NCI-H526 (cell line): ENCODE measurements around the gene TRAPPC4.
"Not testable (repeated sequence)": the region's sequence is repeated elsewhere in the genome, so short reads cannot be mapped to it uniquely, and the experiment has no call there.

ENCODE experiments used
- DNase-seq, 2 experiments: peaks; one replicate each; lab custom pipeline; 2025; lab: John Stamatoyannopoulos, UW

The TRAPPC4 gene

GRCh38 chr11:119014209-119014924 lies 4.2 kb upstream of the TRAPPC4 start:
- DNase-seq: no peak

GRCh38 chr11:119015054-119015611 lies 3.4 kb upstream of the TRAPPC4 start:
- DNase-seq: peak in 1 of 2 experiments; percentile 36

- no peak for DNase-seq
Observed at GRCh38 chr11:119016216-119017009, 2.2 kb upstream of the TRAPPC4 start.

GRCh38 chr11:119017377-119017776 lies 1.2 kb upstream of the TRAPPC4 start:
- DNase-seq: not testable (repeated sequence)

DNA sequence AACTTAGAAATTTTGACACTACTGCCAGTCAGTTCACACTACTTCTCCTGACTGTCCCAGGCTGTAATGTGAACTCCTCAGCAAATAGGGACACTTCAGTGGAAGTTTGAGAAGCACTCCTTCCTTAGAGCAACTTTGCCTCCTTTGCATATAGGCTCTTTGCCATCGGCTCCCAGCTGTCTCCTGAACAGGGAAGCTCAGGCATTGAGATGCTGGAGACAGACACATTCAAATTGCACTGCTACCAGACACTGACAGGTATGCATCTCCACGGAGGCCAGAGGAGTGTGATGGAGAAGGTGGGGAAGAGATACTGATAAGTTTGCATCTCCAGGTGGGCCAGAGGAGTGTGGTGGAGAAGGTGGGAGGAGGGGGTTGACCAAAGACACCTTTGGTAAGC lies 1.4 kb downstream of the TRAPPC4 start:
- peak; percentile 45 to 51 for DNase-seq

DNA sequence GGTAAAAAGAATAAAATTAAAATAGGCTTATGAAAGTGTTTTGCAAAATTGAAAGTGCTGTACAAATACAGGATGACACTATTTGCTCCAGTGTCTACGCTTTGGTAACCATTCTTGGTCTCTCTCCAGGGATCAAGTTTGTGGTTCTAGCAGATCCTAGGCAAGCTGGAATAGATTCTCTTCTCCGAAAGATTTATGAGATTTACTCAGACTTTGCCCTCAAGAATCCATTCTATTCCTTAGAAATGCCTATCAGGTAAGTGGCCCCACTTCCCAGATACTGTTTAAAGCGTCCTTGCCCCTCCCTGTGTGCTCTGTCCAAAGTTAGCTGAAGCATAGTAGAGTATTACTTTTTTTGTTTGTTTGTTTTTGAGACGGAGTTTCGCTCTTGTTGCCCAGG lies 3.1 kb downstream of the TRAPPC4 start:
- DNase-seq: no peak

DNA sequence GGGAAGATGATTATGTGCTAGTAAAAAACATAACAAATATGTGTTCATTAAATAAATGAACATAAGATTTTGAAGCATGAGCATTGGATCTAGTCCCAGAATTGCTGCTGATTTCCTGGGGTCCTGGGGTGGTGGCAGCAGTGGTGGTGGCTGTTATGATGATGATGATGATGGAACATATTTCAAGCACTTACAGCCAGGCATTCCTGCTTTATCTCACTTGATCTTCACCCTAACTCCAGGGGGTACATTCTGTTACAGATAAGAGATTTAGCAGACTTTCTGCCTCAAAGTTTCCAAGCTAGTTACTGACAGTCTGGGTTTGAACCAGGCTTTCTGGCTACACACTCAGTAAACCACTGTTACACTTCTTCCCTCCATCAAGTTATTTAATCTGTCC lies 5.2 kb downstream of the TRAPPC4 start:
- no peak for DNase-seq

- no peak for DNase-seq
Observed at GRCh38 chr11:119024430-119025098, 6.0 kb downstream of the TRAPPC4 start.

DNA sequence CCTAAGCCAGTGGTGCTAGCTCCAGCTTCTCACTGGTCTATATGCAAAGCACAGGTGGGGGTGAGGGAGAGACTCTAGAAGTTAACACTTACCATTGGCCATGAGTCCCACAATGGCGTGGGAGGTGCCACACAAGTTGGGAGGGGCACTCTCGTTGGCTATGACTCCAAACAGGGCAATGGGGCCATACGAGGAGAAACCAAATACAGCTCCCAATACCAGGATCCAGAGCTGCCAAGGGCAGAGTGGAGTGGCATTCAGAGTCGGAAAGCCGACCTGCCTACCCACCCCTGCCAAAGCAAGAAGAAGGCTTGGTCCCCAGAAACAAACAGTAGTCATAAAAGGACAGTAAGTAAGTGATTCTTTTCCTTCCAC lies 6.5 kb downstream of the TRAPPC4 start:
- peak in 1 of 2 experiments; percentile 21 for DNase-seq

DNA sequence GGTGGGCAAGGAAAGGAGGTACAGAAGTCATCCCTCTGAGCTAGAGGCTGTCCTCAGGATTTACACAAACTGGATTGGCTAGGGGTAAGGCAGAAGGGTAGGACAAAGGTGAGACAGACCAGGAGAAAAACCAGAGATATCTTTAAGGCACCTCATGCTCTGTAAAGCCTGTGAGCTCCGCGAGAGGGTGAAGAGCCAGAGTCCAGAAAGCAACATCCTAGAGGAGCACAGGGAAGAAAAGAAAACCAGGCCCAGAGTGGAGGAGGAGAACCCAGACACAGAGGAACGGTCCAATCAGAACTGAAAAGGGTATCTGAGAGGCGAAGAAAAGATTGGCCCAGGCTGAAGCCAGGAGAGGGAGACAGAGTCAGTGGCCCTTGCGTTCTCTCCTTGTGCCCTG lies 7.0 kb downstream of the TRAPPC4 start:
- no peak for DNase-seq

GRCh38 chr11:119025978-119026766 lies 7.6 kb downstream of the TRAPPC4 start:
- no peak for DNase-seq

- DNase-seq: no peak
Observed at GRCh38 chr11:119026970-119027369, 8.4 kb downstream of the TRAPPC4 start.

DNA sequence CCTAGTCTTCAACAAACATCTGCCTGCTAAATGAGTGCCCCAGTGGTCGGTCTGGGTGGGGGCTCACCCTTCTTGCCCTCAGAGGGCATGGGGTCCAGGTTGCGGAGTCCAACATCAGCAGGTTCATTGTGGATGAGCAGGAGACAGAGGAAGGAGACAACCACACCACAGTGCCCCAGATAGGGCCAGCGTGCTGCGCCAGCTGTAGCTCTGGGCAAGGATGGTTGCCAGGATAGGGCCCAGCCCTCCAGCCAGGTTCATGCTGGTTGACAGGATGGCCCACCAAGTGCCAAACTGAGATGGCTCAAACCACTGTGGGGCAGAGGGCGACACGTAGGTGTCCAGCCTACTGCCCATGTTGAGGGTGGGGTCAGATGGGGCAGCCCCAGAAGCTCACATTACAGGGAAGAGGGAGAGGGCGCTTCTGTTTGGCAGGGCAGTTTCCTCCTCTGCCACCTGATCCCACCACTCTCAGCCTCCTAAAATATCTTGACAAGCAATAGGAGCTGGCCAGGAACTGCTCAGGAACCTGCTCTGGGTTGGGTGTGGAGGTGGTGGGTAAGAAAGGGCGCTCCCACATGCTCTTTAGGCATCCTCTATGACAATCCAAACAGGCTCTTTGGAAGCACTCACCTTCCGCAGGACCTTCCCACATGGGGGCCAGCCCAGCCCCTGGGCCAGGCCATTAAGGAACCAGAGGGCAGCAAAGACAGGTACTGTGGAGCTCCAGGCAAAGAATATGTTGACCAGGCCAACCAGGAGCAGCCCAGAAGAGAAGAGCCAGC lies 9.2 kb downstream of the TRAPPC4 start:
- no peak for DNase-seq

DNA sequence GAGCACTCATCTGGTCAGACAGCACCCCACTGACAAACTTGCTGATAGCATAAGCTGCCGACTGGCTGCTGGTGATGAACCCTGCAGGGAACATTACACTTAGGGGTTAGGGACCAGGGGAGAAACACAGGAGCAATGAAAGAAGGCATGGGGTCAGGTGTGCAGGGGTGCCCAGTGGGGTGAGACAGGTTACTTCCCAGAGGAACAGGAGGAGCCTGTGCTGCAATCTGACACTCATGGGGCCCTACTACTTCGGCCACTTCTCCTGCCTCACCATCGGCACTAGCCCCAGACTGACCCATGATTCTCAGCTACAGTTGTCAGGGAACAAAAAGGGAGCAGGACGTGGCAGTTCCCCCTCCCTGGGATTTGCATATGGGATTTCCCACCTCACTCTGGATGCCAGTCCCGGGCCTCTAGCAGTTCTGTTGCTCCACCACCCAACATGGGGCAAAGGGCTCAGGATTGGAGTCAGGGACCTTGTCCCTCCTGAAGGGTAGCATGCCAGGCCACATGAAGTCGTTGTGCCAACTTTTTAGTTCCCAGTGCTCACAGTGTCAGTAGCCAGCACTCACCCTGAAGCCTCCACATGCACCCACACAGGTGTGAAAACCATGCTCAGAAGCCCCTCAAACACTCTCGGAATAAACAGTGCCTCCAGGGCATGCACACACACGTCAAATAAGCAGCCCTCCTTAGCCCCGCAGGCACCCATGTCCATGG lies 9.9 kb downstream of the TRAPPC4 start:
- peak in 1 of 2 experiments; percentile 59 for DNase-seq

DNA sequence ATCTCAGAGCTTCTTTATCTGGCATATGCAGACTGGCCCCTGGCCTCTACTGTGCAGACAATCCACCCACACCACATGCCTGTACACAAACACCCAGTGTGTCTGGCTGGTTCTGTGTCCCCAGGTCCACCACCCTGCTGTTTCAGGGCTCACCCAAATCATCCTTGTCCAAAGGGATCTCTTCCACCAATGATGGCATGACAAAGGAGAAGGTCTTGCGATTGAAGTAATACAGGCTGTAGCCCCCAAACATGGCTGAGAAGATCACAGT lies 10.4 kb downstream of the TRAPPC4 start:
- DNase-seq: no peak

DNA sequence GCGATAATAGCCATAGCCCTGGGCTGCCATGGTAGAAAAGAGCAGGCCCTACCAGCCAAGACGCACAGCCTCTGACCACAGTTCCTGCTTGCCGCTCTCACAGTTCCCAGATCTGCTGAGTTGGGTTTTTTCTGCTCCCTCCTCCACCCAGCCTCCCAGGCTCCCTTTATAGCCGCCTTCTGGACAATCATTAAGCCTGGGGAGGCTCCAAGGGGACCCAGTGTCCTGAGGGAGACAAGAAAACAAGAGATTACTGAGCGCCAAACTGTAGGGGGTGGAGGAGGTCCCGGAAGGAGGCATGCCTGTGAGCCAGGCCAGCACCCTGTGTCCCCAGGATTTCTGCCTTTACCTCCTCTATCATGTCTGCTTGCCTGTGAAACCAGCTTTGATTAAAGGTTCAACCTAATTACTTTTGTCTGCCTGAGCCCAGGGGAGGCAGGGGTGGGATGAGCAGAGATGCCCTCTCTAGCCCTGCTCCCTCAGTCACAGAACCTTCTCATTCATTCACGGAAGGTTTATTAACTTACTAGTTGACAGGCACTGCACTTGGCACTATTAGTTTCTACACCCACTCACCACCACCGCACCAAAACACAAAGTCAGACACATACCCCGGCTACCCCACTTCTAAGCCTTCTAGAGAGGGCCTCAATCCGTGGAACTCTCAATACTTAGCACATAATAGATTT lies 10.9 kb downstream of the TRAPPC4 start:
- peak in 1 of 2 experiments; percentile 65 for DNase-seq

- DNase-seq: no peak
Observed at GRCh38 chr11:119030029-119030328, 11.4 kb downstream of the TRAPPC4 start.

DNA sequence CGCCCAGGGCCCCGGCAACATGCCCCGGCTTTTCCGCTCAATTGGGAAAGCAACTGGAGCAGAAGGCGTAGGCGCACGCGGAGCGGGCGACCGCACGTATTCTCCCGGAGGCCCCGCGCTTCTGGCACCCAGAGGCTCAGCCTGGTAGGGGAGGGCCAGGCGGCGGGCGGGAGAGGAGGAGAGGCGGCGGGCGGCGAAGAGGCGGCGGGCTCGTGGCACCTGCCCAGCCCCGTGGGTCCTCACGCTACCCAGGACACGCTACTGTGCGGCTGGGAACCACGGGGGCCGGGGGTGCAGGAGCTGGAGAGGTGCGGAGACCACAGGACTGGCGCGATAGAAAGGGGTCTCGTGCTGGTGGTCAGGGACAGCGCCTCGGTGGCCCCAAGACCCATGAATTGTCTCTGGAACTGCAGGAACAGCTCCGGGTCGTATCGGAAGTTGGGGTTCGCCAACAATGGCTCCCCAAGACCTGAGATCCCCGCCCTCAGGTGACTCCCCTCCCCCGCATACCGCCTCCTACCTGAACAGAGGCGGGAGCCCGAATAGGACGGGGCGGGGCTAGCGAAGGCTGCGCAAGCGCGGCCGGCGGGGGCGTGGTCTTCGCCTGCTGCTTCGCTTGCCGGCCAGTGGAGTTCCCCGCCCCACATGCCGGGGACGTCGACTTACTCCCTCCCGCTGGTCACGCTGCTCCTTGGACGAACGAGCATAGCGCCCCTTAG lies 11.9 kb downstream of the TRAPPC4 start, which contains the start of gene SLC37A4:
Gene SLC37A4, minus strand, starts transcription at position 549 of the 719 bp plus-strand sequence.
- DNase-seq: peak; percentile 99 to 100

DNA sequence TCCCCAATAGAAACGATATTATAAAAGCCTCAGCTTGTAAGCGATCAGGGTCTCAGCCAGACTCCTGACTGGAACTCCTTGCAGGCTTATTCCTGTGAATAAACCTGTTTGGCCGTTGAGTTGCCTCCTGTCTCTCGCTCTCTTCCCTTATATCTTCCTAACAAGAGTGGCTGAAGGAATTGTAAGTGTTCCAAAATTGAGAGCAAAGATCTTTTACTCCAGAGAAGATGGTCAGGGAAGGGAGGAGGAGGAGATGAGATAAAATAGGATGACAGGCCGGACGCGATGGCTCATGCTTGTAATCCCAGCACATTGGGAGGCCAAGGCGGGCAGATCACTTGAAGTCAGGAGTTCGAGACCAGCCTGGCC lies 13.3 kb downstream of the TRAPPC4 start:
- peak in 1 of 2 experiments; percentile 30 for DNase-seq
